Aorta (tissue), 5 donors: Measurements from ENCODE around the gene FN3K. TPM values are rescaled to one million over a fixed set of nuclear protein-coding genes. Genes with fewer than 3 reads are reported as not detected.
A peak's percentile ranks its signal among the peaks of the same experiment; 100 is the strongest.

Source experiments
- ATAC-seq: fragments of 200-7000 bp; cut with Tn5 transposase; one replicate; pipeline ENCODE4 v1.9.1; 2022; ENCODE audit warnings: moderate library complexity; ENCODE audit not compliant: low FRiP score
- DNase-seq, 2 donors: peaks; one replicate each; pipeline ENCODE4 v3.0.0-alpha.2; 2020
- H3K27ac ChIP-seq, 2 donors: one replicate each; pipeline ENCODE4 v1.5.1; 2013; ENCODE audit warnings: low read length in 2 of 2, mild to moderate bottlenecking in 2 of 2, moderate library complexity in 2 of 2, control low read depth in 1 of 2, inconsistent platforms in 1 of 2, low read depth in 1 of 2
- H3K27me3 ChIP-seq, 2 donors: one replicate each; pipeline ENCODE4 v1.6.1; 2013; ENCODE audit warnings: control low read depth in 1 of 2, low read length in 1 of 2, mild to moderate bottlenecking in 1 of 2, moderate library complexity in 1 of 2; ENCODE audit not compliant: insufficient read depth in 2 of 2, control insufficient read depth in 1 of 2
- H3K36me3 ChIP-seq, 2 donors: one replicate each; pipeline ENCODE4 v1.6.1; 2013; ENCODE audit warnings: control low read depth in 1 of 2, low read length in 1 of 2, mild to moderate bottlenecking in 1 of 2; ENCODE audit not compliant: insufficient read depth in 2 of 2, control insufficient read depth in 1 of 2
- H3K4me1 ChIP-seq, 2 donors: one replicate each; pipeline ENCODE4 v1.6.1; 2013; ENCODE audit warnings: low read length in 2 of 2, control low read depth in 1 of 2, mild to moderate bottlenecking in 1 of 2, moderate library complexity in 1 of 2; ENCODE audit not compliant: insufficient read depth in 2 of 2, control insufficient read depth in 1 of 2
- H3K4me3 ChIP-seq, 2 donors: one replicate each; pipeline ENCODE4 v1.5.1; 2013; ENCODE audit warnings: low read length in 2 of 2, control low read depth in 1 of 2, mild to moderate bottlenecking in 1 of 2
- H3K9me3 ChIP-seq: one replicate; pipeline ENCODE4 v1.6.1; 2013; ENCODE audit warnings: mild to moderate bottlenecking, low read length; ENCODE audit not compliant: control insufficient read depth
- WGBS, 2 donors: extraction: QIAGEN DNeasy Blood & Tissue Kit; methylation state at CpG; one replicate each; pipeline ENCODE4 v1.1.7; 2013; 5-methylcytosine and 5-hydroxymethylcytosine counted together
- intact Hi-C, 2 donors: fragments of 100-400 bp; cut with DNase I; formaldehyde crosslinking; loops; one replicate each; pipeline versions ENCODE4 v1.14.2 to v1.15.0; 2022
- polyA plus RNA-seq, 2 donors: library from polyadenylated mRNA; stranded (reverse); fragments of 200-250 nt; gene quantifications; one replicate each; pipeline ENCODE4 v1.2.3, GENCODE V29; 2013
- total RNA-seq, 2 donors: library from RNA; stranded (reverse); fragmentation: NEBNext Ultra II Directional; extraction: Animal tissue kit (Norgen Biotek cat#: 25700); gene quantifications; one replicate each; pipeline ENCODE4 v1.2.1, GENCODE V29; 2021
- donor health status: healthy with polysubstance abuse.
- donor health status: Bipolar disorder and iron deficiency.
- donor health status: DM: no; HTN: no; CAD: no.
- donor health status: DM: no; HTN: no; CAD: no.
- donor health status: DM: yes; HTN: yes; CAD: no.

FN3K gene
- total and polyA plus RNA-seq, 4 donors = 10.8 to 23.0 (median 17.5) TPM

DNA sequence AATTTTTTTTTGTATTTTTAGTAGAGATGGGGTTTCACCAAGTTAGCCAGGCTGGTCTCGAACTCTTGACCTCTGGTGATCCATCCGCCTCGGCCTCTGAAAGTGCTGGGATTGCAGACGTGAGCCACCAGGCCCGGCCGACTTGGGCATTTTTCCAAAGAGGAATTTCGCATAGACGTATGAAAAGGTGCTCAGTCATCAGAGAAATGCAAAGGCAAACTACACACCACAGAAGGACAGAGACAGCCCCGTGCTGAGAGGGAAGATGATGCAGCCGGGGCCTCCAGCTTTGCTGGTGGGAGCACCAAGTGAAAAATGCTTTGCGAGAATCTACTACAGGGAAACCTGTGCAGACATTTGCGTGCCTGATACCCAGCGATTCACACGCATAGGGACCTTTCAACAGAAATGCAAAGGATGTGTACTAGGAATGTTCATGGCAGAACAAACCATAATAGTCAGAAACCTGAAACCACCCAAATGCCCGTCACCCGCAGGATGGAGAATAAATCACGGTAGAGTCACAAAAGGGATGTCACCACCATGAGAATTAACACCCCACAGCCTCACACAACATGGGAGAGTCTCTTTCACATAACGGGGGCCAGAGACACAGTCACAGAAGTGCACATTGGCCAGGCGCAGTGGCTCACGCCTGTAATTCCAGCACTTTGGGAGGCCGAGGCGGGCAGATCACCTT, 42.1 kb upstream of the FN3K start:
- no peaks in the 10 kb centered on the region for H3K27me3 ChIP-seq
- H3K4me3 ChIP-seq = no peak overlapping the region
- intact Hi-C loops = no loop called here
- H3K36me3 ChIP-seq = no peaks in the 10 kb centered on the region
- WGBS, 2 donors = 87 to 90% methylated on average over 22 of the region's 22 CpGs
- H3K27ac ChIP-seq = no peak overlapping the region
- no peaks in the 10 kb centered on the region for H3K4me1 ChIP-seq
- DNase-seq = peak in 1 of 2 donors; percentile 36
- H3K9me3 ChIP-seq = no peaks in the 10 kb centered on the region
- no peak for ATAC-seq

DNA sequence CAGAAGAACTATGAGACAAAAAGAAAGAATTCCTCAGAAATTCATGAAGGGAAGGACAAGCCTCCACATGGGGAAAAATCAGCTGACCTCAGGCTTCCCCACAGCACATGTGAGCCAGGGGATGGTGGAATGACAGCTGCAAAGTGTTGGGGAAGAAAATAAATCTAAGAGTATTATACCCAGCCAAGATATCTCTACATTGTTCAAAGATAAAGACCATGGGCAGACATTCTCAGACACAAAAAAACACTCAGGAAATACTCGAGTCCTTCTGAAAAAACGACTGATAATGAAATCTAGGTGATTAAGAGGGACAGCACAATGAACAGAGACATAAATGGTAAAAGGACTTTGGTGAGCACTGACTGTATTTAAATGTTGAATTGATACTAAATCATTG, 40.8 kb upstream of the FN3K start:
- no peaks in the 10 kb centered on the region for H3K9me3 ChIP-seq
- no peak overlapping the region for H3K4me3 ChIP-seq
- WGBS, 2 donors = 71 to 87% methylated on average over 2 of the region's 2 CpGs
- H3K27me3 ChIP-seq = no peaks in the 10 kb centered on the region
- ATAC-seq (no peak), DNase-seq (no peak)
- intact Hi-C loops = loop anchor here in 1 of 2 donors (5.0 kb wide), 1 partner anchor 58 kb away; the partner anchor contains the start of gene TBCD
- H3K36me3 ChIP-seq = no peaks in the 10 kb centered on the region
- no peak overlapping the region for H3K27ac ChIP-seq
- no peaks in the 10 kb centered on the region for H3K4me1 ChIP-seq

DNA sequence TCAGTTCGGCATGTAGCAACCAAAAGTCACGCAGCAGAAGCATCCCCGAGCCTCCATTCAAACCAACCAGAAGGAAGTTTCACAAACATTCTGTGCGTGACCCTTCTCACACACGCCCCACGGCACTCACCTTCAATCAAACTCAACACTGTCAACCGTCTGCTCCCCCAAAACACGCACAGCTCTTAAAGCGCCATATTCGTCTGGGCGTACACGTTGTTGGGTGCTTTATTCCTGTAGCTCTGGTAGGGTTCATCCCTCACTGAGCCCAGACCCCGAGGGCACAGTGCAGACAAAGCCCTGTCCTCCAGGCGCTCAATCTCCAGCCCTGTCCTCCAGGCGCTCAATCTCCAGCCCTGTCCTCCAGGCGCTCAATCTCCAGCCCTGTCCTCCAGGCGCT, 39.2 kb upstream of the FN3K start:
- intact Hi-C loops = loop anchor here in 1 of 2 donors (5.0 kb wide), 1 partner anchor 56 kb away; the partner anchor contains the start of gene TBCD
- ATAC-seq = no peak
- H3K4me3 ChIP-seq = no peak overlapping the region
- H3K36me3 ChIP-seq = no peaks in the 10 kb centered on the region
- WGBS, 2 donors = 95 to 97% methylated on average over 14 to 16 of the region's 17 CpGs
- H3K4me1 ChIP-seq = no peaks in the 10 kb centered on the region
- H3K27me3 ChIP-seq = no peaks in the 10 kb centered on the region
- H3K9me3 ChIP-seq = no peaks in the 10 kb centered on the region
- peak in 1 of 2 donors; percentile 16 for DNase-seq
- no peak overlapping the region for H3K27ac ChIP-seq

DNA sequence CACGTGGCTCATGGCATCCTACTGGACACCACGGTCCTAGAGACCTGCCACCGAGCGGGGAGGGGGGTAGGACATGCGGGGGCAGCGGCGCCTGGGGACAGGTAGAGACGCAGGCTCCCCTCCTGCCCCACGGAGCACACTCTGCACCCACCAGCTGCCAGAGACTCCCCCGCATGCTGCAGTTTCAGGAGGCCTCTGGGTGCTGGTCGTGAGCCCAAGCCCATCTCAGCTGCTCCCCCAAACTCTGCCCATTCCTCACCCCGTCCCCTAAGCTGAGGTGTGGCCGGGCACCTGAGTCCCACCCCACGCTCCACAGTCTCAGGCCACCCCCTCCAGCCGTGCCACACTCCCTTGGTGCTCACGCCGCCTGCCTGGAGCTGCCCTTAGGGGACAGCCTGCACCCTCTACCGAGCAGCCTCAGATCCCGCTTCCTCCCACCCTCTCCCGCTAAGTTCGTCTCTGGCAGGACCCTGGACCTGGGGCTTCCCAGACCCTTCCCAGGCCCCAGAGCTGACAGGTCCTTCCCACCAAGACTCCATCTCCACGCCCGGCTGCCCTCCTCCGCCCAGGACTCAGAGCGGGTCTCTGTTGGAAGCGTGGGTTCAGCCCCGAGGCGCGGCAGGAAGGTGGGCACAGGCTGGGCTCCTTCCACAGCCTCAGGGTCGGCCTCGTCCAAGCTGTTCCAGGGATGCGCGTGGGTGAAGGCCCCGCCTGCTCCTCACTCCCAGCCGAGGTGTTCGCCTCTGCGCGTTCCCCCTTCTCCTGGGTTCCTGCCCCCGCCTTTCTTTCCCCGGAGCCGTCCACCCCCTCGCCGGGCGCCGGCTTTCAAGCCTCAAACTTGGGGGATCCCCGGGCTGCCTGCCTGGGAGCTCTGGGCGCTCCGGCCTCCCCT, 38.3 kb upstream of the FN3K start:
- intact Hi-C loops = loop anchor here in 1 of 2 donors (5.0 kb wide), 1 partner anchor 55 kb away; the partner anchor contains the start of gene TBCD
- no peaks in the 10 kb centered on the region for H3K27me3 ChIP-seq
- DNase-seq (no peak), ATAC-seq (no peak)
- no peaks in the 10 kb centered on the region for H3K9me3 ChIP-seq
- H3K4me1 ChIP-seq = no peaks in the 10 kb centered on the region
- no peaks in the 10 kb centered on the region for H3K36me3 ChIP-seq
- H3K27ac ChIP-seq = no peak overlapping the region
- WGBS, 2 donors = 21 to 25% methylated on average over 48 of the region's 48 CpGs
- peak overlapping the region; percentile 92 to 93 for H3K4me3 ChIP-seq

DNA sequence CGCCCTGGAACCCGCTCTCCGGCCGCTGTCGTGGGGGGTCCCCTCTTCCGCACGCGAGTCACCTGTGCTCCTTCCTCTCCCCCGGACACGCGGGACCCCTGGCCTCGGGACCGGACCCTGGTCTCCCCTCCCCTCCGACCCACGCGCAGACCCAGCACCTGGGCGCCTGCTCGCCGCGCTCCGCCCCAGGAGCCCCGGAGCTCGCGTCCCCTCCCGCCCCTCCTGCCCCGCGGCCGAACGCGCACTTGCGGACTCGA, 37.7 kb upstream of the FN3K start:
- Histone ChIP-seq H3K27me3 (no peaks in the 10 kb centered on the region), H3K9me3 (no peaks in the 10 kb centered on the region), H3K36me3 (no peaks in the 10 kb centered on the region), H3K4me3 (peak overlapping the region; percentile 92 to 93), H3K27ac (no peak overlapping the region), H3K4me1 (no peaks in the 10 kb centered on the region)
- ATAC-seq (no peak), DNase-seq (no peak)
- intact Hi-C loops = loop anchor here in 1 of 2 donors (2.0 to 5.0 kb wide), 2 partner anchors 49 to 55 kb away; partner anchors contain the start of genes TBCD and WDR45B
- 1 to 2% methylated on average over 26 to 32 of the region's 32 CpGs for WGBS, 2 donors

DNA sequence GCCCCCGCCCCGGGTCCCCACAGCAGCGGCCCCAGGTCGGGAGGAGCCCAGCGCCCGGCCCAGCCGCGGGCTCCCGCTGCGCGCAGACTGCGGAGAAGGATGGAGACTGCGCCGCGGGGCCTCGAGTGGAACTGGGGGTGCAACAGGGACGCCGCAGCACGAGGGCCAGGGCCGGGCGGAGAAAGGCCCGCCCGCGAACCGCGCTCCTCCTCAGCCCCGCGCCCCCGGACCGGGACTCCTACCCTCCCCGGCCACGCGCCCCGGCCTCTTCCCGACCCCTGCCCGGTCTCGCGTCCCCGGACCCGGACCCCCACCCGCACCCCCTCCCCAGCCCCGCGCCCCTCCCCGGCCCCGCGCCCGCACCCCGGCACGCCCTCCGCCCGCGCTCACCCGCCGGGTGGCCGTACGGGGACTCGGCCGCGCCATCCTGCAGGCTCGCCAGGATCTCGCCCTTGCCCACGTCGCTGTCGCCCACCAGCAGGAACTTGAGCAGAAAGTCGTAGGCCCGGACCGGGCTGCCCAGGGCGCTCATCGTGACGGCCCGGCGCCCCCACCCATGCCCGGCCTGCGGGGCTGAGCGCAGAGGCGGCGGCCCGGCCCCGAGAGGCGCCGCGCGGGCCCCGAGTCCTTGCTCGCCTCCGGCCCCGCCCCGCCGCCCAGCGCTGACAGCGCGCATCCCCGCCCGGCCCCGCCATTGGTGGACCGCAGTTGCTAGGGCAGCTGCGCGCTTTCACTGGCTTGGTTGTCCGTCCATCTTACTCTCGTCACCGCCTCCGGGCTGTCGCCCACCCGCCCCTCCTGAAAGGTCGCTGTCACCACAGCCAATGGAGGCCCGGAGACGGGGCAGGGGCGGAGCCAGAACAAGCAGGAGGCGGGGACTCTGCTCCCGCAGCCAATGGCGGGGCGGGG, 37.1 kb upstream of the FN3K start, which contains the start of gene RAB40B:
Gene RAB40B (minus strand): TSS at position 634 of the 909 bp plus-strand sequence. CDS start 102 bp downstream, at position 532.
- peak; percentile 99 to 100 for DNase-seq
- Histone ChIP-seq H3K27ac (no peak within 1 kb of the TSS), H3K9me3 (no peaks in the 10 kb centered on the region), H3K36me3 (no peaks in the 10 kb centered on the region), H3K4me3 (peak within 1 kb of the TSS; percentile 92 to 93), H3K27me3 (no peaks in the 10 kb centered on the region), H3K4me1 (no peaks in the 10 kb centered on the region)
- intact Hi-C loops = loop anchor here in 1 of 2 donors (2.0 to 5.0 kb wide), 2 partner anchors 50 to 54 kb away; partner anchors contain the start of genes TBCD and WDR45B
- peak; percentile 98 for ATAC-seq
- WGBS, 2 donors = 0 to 1% methylated on average over 41 to 112 of the region's 112 CpGs

DNA sequence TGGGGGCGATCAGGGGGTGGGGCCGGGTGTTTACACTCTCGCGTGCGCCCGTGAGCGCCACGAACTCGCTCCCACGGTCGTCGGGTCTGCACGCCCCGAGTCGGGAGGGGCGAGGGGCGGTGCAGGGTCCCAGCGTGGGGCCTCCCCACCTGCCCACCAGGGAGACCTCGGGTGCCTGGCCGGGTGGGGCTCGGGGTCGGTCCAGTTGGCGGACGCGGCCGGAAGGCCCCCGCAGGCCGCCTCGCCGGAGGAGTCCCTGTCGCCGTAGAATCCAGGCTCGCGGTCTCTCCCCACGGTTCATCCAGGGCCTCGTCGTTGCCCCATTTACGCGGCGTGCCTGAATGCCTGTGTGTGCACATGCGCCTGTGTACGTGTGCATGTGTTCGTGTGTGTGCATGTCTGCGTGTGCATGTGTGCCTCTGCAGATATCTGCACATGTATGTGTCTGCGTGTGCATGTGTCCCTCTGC, 36.4 kb upstream of the FN3K start:
- Histone ChIP-seq H3K27me3 (no peaks in the 10 kb centered on the region), H3K9me3 (no peaks in the 10 kb centered on the region), H3K4me1 (no peaks in the 10 kb centered on the region), H3K4me3 (peak overlapping the region; percentile 20 to 37), H3K27ac (no peak overlapping the region), H3K36me3 (no peaks in the 10 kb centered on the region)
- ATAC-seq (no peak), DNase-seq (no peak)
- intact Hi-C loops = loop anchor here in 1 of 2 donors (2.0 to 5.0 kb wide), 2 partner anchors 50 to 53 kb away; partner anchors contain the start of genes TBCD and WDR45B
- WGBS, 2 donors = 4% methylated on average over 42 to 45 of the region's 45 CpGs

DNA sequence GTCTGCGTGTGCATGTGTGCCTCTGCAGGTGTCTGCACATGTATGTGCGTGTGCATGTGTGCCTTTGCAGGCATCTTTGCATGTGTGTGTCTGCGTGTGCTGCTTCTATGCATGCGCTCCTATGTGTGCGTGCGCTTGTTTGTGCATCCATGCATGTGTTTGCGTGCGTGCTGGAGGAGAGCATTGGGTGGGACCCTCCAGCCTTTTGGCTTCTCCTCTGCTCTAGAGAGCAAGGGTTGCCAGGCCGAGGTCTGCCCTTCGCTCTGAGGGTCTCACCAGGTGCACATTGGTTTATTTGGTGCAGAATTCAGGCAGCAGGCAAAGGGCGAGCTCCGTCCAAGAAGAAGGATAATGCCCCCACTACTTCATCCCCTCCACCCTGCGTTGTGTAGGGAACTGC, 35.9 kb upstream of the FN3K start:
- Histone ChIP-seq H3K9me3 (no peaks in the 10 kb centered on the region), H3K27me3 (no peaks in the 10 kb centered on the region), H3K4me1 (no peaks in the 10 kb centered on the region), H3K27ac (no peak overlapping the region), H3K36me3 (no peaks in the 10 kb centered on the region), H3K4me3 (no peak overlapping the region)
- no peak for DNase-seq
- intact Hi-C loops = loop anchor here in 1 of 2 donors (2.0 to 5.0 kb wide), 2 partner anchors 51 to 53 kb away; partner anchors contain the start of genes TBCD and WDR45B
- 80 to 86% methylated on average over 13 of the region's 13 CpGs for WGBS, 2 donors
- no peak for ATAC-seq
